HG03135 (cell line): ENCODE measurements around the gene HDAC1.
A peak's percentile ranks its signal among the peaks of the same experiment; 100 is the strongest.
"Not testable (repeated sequence)": the region's sequence is repeated elsewhere in the genome, so short reads cannot be mapped to it uniquely, and the experiment has no call there.

Source experiments
- ATAC-seq: cut with Tn5 transposase; IDR thresholded peaks from one replicate; pipeline ENCODE4 v1.9.1; 2021; ENCODE audit warnings: mild to moderate bottlenecking, moderate library complexity; ENCODE audit not compliant: unreplicated experiment

HDAC1 gene

DNA sequence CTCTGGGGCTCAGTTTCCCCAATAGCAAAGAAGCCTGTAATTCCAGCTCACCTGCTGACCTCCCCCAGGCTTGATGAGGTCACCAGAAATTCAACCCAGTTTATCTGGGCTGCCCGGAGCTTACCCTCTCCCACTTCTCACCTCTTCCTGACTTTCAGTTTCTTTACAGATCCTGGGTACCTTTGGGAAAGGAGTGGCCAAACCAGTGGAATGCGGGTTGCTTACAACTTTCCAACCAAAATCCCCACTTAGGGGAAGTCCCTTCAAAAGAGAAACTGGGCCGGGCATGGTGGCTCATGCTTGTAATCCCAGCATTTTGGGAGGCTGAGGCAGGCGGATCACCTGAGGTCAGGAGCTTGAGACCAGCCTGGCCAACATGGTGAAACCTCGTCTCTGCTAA lies 50.1 kb downstream of the HDAC1 start:
- no peak for ATAC-seq

DNA sequence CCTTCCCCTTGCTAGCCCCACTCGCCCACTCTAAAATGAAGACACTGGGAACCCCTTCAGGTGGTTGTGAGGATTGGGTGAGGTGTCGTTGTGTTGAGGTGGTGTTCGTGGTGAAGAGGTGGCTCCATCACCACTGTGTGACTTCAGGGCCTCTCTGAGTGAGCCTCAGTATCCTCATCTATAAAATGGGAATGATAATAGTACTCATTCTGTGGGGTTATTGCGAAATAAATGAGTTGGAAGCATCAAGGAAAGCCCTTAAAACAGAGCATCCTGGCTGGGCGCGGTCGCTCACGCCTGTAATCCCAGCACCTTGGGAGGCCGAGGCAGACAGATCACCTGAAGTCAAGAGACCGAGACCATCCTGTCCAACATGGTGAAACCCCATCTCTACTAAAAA lies 50.8 kb downstream of the HDAC1 start:
- no peak for ATAC-seq

- no peak for ATAC-seq
Observed at GRCh38 chr1:32345289-32345827, 53.5 kb downstream of the HDAC1 start.

- no peak for ATAC-seq
Observed at GRCh38 chr1:32346532-32347157, 54.8 kb downstream of the HDAC1 start.

DNA sequence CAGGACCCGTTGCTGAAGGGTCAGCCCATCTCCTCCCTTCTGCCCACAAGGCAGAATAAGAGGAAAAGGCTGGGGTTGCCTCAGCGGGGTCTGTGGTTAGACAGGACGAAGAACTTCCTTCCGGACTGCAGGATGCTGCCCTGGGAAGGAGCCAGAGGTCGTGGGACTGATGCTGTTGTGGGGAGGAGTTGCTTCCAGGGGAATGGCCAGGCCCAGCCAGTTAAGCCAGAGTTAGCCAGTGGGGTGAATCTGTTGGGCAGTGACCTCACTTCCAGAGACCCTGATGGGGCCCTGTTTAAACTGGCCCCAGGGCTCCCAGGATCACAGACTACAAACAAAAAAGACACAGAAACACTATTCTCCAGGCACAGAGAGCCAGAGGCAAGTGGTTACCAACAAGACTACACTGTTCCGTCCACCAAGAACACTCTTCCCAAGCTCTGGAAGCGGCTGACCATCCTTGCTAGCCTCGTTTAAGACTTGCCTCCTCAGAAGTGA lies 57.4 kb downstream of the HDAC1 start:
- ATAC-seq = no peak

GRCh38 chr1:32350785-32351398 lies 59.0 kb downstream of the HDAC1 start:
- peak; percentile 40 for ATAC-seq

DNA sequence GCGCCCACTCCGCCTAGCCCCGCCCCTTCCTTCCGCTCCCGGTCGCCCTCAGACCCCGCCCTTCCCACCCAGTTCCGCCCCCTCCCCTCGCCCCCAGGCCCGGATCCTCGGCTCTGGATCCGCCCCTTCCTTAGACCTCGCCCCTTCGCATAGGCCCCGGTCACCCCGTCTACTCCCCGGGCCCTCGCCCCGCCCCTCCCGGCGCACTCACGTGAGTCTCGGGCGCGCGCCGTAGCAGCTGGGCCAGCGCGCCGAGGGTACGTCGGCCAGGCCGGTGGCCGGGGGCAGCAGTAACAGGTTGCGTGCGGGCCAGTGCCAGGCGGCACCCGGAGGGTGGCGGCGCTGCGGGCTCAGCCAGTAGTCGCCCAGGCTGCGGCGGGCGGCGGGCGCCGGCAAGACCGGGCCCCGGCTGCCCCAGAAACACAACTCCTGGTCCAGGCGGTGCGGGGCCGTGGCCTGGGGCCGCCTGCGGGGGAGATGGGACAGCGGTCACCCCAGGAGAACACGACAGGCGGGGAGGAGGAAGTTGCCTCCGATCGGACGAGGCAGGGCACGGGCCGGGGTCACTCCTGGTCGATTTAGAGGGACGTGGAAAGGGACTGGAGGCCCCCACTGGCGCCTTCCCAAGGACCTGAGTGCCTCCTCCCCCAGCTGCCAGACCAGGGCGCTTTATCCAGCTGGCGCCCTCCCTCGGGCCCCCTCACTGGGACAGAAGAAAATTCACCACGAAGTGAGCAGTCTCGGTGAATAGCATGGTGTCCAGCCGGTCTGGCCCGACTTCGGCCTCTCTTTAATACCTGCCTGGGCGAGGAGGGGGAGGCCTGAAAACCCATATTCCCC lies 59.7 kb downstream of the HDAC1 start:
- ATAC-seq = peak; percentile 83

- no peak for ATAC-seq
Observed at GRCh38 chr1:32352239-32352745, 60.4 kb downstream of the HDAC1 start.

DNA sequence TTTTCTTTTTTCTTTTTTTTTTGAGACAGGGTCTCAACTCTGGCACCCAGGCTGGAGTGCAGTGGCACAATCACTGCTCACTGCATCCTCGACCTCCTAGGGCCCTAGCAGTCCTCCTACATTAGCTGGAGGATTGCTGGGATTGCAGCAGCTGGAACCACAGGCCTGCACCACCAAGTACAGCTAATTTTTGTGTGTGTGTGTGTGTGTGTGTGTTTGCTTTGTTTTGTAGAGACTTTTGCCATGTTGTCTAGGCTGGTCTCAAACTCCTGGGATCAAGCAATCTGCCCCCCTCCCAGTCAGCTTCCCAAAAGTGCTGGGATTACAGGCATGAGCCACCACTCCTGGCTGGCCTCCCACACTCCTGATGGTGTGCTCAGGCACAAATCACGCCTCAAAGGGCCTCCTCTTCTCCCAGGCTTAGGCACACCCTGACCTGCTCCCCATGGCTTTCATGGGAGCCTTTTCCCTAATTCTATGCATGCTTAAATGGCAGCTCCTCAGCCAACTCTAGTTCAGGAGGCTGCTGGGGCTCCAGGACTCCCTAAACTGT lies 61.0 kb downstream of the HDAC1 start:
- no peak for ATAC-seq

DNA sequence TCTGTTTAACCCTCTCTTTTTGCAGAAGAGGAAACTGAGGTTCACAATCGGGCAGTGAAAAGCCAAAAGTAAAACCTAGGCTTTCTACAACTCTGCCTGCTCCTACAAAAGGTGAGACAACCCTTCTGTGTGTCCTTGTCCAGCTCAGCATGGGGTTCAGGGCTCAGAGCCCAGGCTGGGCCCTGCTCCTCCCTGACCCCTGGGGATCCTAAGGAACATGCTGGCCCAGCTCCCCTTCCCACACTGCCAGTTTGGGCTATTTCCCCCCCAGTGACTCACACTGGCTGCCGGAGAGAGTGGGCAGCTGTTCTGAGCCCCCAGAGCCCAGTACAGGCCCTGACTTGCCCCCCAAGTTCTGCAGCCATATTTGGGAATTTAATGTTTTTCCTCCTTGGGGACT lies 61.5 kb downstream of the HDAC1 start:
- ATAC-seq = no peak

DNA sequence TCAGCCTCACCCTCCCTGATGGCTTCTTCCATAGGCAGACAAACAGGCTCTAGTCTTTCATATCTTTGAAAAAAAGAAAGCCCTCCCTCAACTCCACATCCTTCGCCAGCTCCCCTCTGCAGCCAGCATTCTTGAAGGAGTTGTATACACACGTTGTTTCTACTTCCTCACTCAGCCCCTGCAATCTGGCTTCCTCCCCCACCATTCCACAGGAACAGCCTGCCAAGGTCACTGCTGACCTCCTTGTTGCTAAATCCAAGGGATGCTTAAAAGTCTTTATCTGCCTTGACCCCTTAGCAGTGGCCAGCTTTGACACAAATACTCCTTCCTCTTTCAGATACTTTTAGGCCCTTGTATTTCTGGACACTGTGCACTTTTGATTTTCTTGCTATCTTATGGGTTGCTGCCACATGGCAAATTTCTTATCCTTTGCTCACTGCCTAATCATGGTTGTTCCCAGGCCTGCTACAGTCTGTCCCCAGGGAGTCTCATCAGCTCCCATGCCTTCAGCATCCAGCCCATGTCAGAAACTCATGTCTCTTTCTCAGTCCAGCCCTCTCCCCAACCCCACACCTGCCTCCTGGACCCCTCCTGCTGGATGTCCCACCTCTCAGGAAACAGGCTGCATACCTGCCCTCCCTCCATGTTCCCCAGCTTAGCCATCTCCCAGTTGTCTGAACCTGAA lies 62.1 kb downstream of the HDAC1 start:
- no peak for ATAC-seq

GRCh38 chr1:32355778-32356177 lies 63.9 kb downstream of the HDAC1 start:
- ATAC-seq = not testable (repeated sequence)

GRCh38 chr1:32356478-32356877 lies 64.6 kb downstream of the HDAC1 start:
- ATAC-seq = no peak

DNA sequence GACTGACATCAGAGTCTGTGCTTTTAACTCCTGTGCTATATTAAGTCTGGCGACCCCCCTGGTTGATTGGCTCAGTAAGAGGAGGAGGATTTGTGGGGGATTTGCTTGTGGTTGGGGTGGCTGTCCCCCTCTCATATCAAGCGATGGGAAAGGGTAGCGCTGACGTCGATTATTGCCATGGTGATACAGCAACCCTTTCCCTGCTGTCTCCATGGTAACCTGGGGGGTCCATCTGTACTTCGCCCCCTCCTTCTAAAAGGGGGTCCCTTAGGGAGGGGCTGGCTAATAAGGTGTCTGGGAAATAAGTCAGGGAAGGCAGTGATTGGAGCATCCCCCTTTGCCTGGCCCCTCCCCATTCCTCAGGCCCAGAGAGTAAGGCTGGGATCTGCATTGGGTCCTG lies 65.7 kb downstream of the HDAC1 start:
- no peak for ATAC-seq

DNA sequence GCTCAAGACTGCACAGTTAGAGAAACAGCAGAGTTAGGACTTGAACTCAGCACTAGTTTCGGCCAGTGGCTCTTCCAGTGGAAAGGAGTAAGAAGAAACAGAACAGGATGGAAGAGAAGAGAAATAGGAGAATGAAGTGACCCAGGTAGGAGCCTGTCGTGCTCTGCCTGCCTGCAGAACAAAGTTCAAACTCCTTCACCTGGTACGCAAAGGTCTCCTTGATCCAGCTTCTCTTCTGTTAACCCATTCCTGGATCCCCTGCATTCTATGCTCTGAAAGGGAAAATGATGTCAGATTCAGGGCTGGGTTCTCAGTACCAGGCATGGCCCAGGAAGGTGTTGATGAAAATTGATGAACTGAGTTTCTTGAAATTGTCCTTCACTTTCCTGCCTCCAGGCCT lies 66.6 kb downstream of the HDAC1 start:
- ATAC-seq = no peak

- ATAC-seq = no peak
Observed at GRCh38 chr1:32361308-32361673, 69.4 kb downstream of the HDAC1 start.

GRCh38 chr1:32361674-32362473 lies 70.0 kb downstream of the HDAC1 start:
- ATAC-seq = no peak

DNA sequence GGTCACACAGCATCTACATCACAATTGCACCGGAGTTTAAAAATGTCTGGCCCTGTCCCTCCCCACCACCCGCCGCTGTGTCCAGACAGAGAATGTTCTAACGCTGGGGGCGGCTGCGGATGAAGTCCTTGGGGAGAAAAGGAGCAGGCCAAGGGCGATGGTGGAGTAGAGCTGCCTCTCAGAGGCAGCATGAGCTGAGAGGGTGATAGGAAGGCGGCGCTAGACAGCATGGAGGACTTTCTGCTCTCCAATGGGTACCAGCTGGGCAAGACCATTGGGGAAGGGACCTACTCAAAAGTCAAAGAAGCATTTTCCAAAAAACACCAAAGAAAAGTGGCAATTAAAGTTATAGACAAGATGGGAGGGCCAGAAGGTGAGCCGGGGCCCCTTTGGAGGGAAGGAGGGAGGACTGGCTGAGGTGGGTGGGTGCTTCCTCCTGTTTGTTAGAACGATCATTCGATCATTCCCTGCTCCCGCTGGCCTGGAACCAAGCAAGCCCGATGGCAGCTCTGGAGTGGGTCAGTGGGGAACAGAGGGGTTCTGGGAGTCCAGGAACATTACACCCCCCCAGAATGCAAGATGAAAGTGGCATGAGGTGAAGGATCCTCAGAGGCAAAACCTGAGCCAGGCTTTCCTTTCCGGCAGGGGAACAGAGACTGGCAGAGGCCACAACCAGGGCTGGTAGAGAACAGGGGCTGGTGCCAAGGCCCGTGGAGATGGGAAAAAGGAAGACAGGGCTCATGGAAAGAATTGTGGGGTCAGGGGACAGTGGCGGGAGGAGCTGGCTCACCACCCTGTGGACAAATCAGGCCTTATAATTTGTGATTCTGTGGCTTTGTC lies 70.8 kb downstream of the HDAC1 start, which contains the start of the genes FAM229A and TSSK3:
Gene FAM229A, minus strand, starts transcription at position 12 of the 840 bp plus-strand sequence. CDS start 394 bp downstream, outside the sequence.
Gene TSSK3, plus strand, starts transcription at position 66 of the 840 bp plus-strand sequence. Its CDS starts 163 bp downstream, at position 229.
- no peak for ATAC-seq

DNA sequence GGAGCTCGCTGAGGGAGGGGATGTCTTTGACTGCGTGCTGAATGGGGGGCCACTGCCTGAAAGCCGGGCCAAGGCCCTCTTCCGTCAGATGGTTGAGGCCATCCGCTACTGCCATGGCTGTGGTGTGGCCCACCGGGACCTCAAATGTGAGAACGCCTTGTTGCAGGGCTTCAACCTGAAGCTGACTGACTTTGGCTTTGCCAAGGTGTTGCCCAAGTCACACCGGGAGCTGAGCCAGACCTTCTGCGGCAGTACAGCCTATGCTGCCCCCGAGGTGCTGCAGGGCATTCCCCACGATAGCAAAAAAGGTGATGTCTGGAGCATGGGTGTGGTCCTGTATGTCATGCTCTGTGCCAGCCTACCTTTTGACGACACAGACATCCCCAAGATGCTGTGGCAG lies 71.8 kb downstream of the HDAC1 start:
- no peak for ATAC-seq
